H1 (cell line): ENCODE results near the gene MIOX. TPM values are rescaled to one million over a fixed set of nuclear protein-coding genes. Genes with fewer than 3 reads are reported as not detected.
A peak's percentile ranks its signal among the peaks of the same experiment; 100 is the strongest.

Source experiments
- CTCF ChIA-PET: fragments of 300-600 bp; sonication (Branson Sonifier 250); formaldehyde crosslinking; loops from one replicate; lab custom pipeline; 2021; ENCODE audit not compliant: partially characterized antibody; lab: Charles Lee
- POLR2A ChIA-PET: fragments of 300-600 bp; sonication (Branson Sonifier 250); formaldehyde crosslinking; loops from one replicate; lab custom pipeline; 2021; ENCODE audit warnings: inconsistent platforms; ENCODE audit not compliant: partially characterized antibody; lab: Charles Lee
- DNase-seq, 2 experiments: peaks; one replicate each; pipeline versions ENCODE4 v3.0.0 to v3.0.0-alpha.2; 2010 to 2022; ENCODE audit warnings: low spot score in 2 of 2, low read depth in 1 of 2, mixed read lengths in 1 of 2
- FAIRE-seq: peaks from 2 replicates; lab custom pipeline; 2011; peaks lifted over from hg19 to GRCh38; lab: Jason Lieb, UNC
- H2AFZ ChIP-seq: 2 replicates; pipeline ENCODE4 v1.8.1; 2012; ENCODE audit warnings: low read length, inconsistent platforms
- H2AK5ac ChIP-seq: 2 replicates; pipeline ENCODE4 v1.6.1; 2013; ENCODE audit warnings: low read depth, low read length
- H2BK120ac ChIP-seq: replicated peaks from 2 replicates; pipeline ENCODE3; 2013; ENCODE audit warnings: low read depth, low read length, inconsistent platforms
- H2BK12ac ChIP-seq: 2 replicates; pipeline ENCODE4 v1.6.1; 2013; ENCODE audit warnings: low read depth, low read length
- H2BK15ac ChIP-seq: 2 replicates; pipeline ENCODE4 v1.6.1; 2013; ENCODE audit warnings: low read length
- H2BK20ac ChIP-seq: 2 replicates; pipeline ENCODE4 v1.6.1; 2013; ENCODE audit warnings: low read length
- H2BK5ac ChIP-seq: 2 replicates; pipeline ENCODE4 v1.6.1; 2013; ENCODE audit warnings: low read depth, low read length
- H3K14ac ChIP-seq: 2 replicates; pipeline ENCODE4 v1.6.1; 2013; ENCODE audit warnings: inconsistent platforms; ENCODE audit not compliant: insufficient read length
- H3K18ac ChIP-seq: 2 replicates; pipeline ENCODE4 v1.6.1; 2013; ENCODE audit warnings: low read length; ENCODE audit errors: extremely low read depth
- H3K23ac ChIP-seq: 2 replicates; pipeline ENCODE4 v1.6.1; 2013; ENCODE audit warnings: inconsistent platforms; ENCODE audit not compliant: insufficient read length
- H3K23me2 ChIP-seq: 2 replicates; pipeline ENCODE4 v1.6.1; 2013; ENCODE audit warnings: low read depth, low read length
- H3K27ac ChIP-seq: 2 replicates; pipeline ENCODE4 v1.6.1; 2011; ENCODE audit warnings: low read depth, low read length, inconsistent platforms
- H3K27me3 ChIP-seq, 4 experiments: replicated peaks in 1 of 4; 1 replicate in 1 of 4; 2 replicates in 3 of 4; pipeline versions ENCODE4 v1.6.1 to v1.8.1; 2011 to 2013; ENCODE audit warnings: low read length in 3 of 4, mild to moderate bottlenecking in 3 of 4, inconsistent platforms in 2 of 4, mixed read lengths in 2 of 4, moderate library complexity in 1 of 4; ENCODE audit not compliant: control insufficient read depth in 3 of 4, insufficient read depth in 3 of 4; ENCODE audit errors: extremely low read depth in 1 of 4
- H3K36me3 ChIP-seq, 4 experiments: 2 replicates each; pipeline versions ENCODE4 v1.6.1 to v1.8.1; 2011 to 2013; ENCODE audit warnings: mild to moderate bottlenecking in 4 of 4, low read length in 3 of 4, moderate library complexity in 2 of 4, control low read depth in 1 of 4, inconsistent platforms in 1 of 4; ENCODE audit not compliant: insufficient read depth in 4 of 4, control insufficient read depth in 2 of 4
- H3K4ac ChIP-seq: replicated peaks from 2 replicates; pipeline ENCODE3; 2013; ENCODE audit warnings: low read length, low read depth, mixed read lengths, inconsistent platforms; ENCODE audit not compliant: insufficient read length
- H3K4me1 ChIP-seq, 4 experiments: replicated peaks in 1 of 4; 1 replicate in 1 of 4; 2 replicates in 3 of 4; pipeline versions ENCODE4 v1.6.1 to v1.8.1; 2011 to 2013; ENCODE audit warnings: low read length in 3 of 4, inconsistent platforms in 2 of 4, mixed read lengths in 1 of 4; ENCODE audit not compliant: insufficient read depth in 4 of 4, control insufficient read depth in 3 of 4
- H3K4me2 ChIP-seq, 2 experiments: 2 replicates each; pipeline versions ENCODE4 v1.6.1 to v1.8.1; 2011 to 2013; ENCODE audit warnings: low read depth in 2 of 2, low read length in 2 of 2, control low read depth in 1 of 2, inconsistent platforms in 1 of 2, mild to moderate bottlenecking in 1 of 2; ENCODE audit not compliant: insufficient read depth in 1 of 2
- H3K4me3 ChIP-seq, 4 experiments: fragments of 200-600, 300-600 bp in 1 of 4; sonication (generic), shearing (Covaris generic), sonication (Bioruptor Twin) in 1 of 4; 2 replicates each; pipeline versions ENCODE4 v1.5.1 to v1.8.1; 2011 to 2016; ENCODE audit warnings: low read length in 4 of 4, low read depth in 3 of 4, control low read depth in 2 of 4, inconsistent platforms in 2 of 4, mild to moderate bottlenecking in 2 of 4, mixed read lengths in 1 of 4, moderate library complexity in 1 of 4; ENCODE audit not compliant: insufficient read depth in 2 of 4; ENCODE audit errors: extremely low read depth in 1 of 4
- H3K56ac ChIP-seq: replicated peaks from 2 replicates; pipeline ENCODE3; 2013; ENCODE audit warnings: low read depth, mild to moderate bottlenecking, mixed read lengths, low read length, inconsistent platforms; ENCODE audit not compliant: insufficient read length
- H3K79me1 ChIP-seq: 2 replicates; pipeline ENCODE4 v1.6.1; 2013; ENCODE audit warnings: low read depth, low read length, control low read depth
- H3K79me2 ChIP-seq, 2 experiments: 2 replicates each; pipeline versions ENCODE4 v1.6.1 to v1.8.1; 2012 to 2013; ENCODE audit warnings: low read length in 2 of 2, mild to moderate bottlenecking in 2 of 2, inconsistent platforms in 1 of 2; ENCODE audit not compliant: insufficient read depth in 2 of 2, control insufficient read depth in 1 of 2
- H3K9ac ChIP-seq, 4 experiments: replicated peaks in 1 of 4; 1 replicate in 1 of 4; 2 replicates in 3 of 4; pipeline versions ENCODE4 v1.6.1 to v1.8.1; 2011 to 2013; ENCODE audit warnings: low read depth in 3 of 4, low read length in 3 of 4, control low read depth in 2 of 4, mild to moderate bottlenecking in 2 of 4, moderate library complexity in 2 of 4, inconsistent platforms in 1 of 4; ENCODE audit errors: extremely low read depth in 1 of 4
- H3K9me3 ChIP-seq, 2 experiments: 2 replicates each; pipeline versions ENCODE4 v1.6.1 to v1.8.1; 2012 to 2013; ENCODE audit warnings: mild to moderate bottlenecking in 2 of 2, moderate library complexity in 2 of 2, control low read depth in 1 of 2, inconsistent platforms in 1 of 2, low read depth in 1 of 2, low read length in 1 of 2, mixed read lengths in 1 of 2; ENCODE audit not compliant: insufficient read depth in 2 of 2
- H4K20me1 ChIP-seq, 2 experiments: replicated peaks in 1 of 2; 2 replicates each; pipeline versions ENCODE3 to v1.8.1; 2011 to 2013; ENCODE audit warnings: inconsistent platforms in 2 of 2, low read length in 2 of 2, mild to moderate bottlenecking in 1 of 2; ENCODE audit not compliant: insufficient read depth in 2 of 2, control insufficient read depth in 1 of 2
- H4K5ac ChIP-seq: 2 replicates; pipeline ENCODE4 v1.6.1; 2013; ENCODE audit warnings: low read length, low read depth, mixed read lengths, inconsistent platforms; ENCODE audit not compliant: insufficient read length
- H4K8ac ChIP-seq: 2 replicates; pipeline ENCODE4 v1.8.0; 2013; ENCODE audit warnings: mild to moderate bottlenecking, moderate library complexity, low read length, inconsistent platforms; ENCODE audit not compliant: insufficient read depth; ENCODE audit errors: extremely low read depth
- H4K91ac ChIP-seq: replicated peaks from 2 replicates; pipeline ENCODE3; 2013; ENCODE audit warnings: low read length, mixed read lengths, inconsistent platforms; ENCODE audit not compliant: insufficient read length
- CEBPB ChIP-seq: IDR thresholded peaks from 2 replicates; pipeline ENCODE4 v1.6.1; 2012; ENCODE audit warnings: low read depth, low read length
- CREB1 ChIP-seq: IDR thresholded peaks from 2 replicates; pipeline ENCODE4 v1.6.1; 2012; ENCODE audit warnings: inconsistent platforms
- EGR1 ChIP-seq: IDR thresholded peaks from 2 replicates; pipeline ENCODE4 v1.6.1; 2011; ENCODE audit warnings: low read depth, low read length, borderline replicate concordance
- JUN ChIP-seq: IDR thresholded peaks from 2 replicates; pipeline ENCODE4 v1.6.1; 2011; ENCODE audit warnings: low read depth, mild to moderate bottlenecking, improper control_type of control experiment, low read length
- KDM5A ChIP-seq: fragments of 200-600 bp; IDR thresholded peaks from 2 replicates; pipeline ENCODE4 v1.7.1; 2012; ENCODE audit warnings: mild to moderate bottlenecking, low read length, inconsistent platforms, mixed read lengths
- POLR2AphosphoS5 ChIP-seq: IDR thresholded peaks from 2 replicates; pipeline ENCODE4 v1.6.1; 2011; ENCODE audit warnings: low read depth, low read length
- SP1 ChIP-seq: IDR thresholded peaks from 2 replicates; pipeline ENCODE4 v1.6.1; 2011; ENCODE audit warnings: low read depth, low read length
- SP2 ChIP-seq: IDR thresholded peaks from 2 replicates; pipeline ENCODE4 v1.6.1; 2012; ENCODE audit warnings: mild to moderate bottlenecking, low read length, inconsistent platforms
- SUZ12 ChIP-seq: fragments of 200-600 bp; sonication (generic); IDR thresholded peaks from 2 replicates; pipeline ENCODE4 v1.6.1; 2012; ENCODE audit warnings: mild to moderate bottlenecking, inconsistent platforms, low read length, moderate library complexity, mixed read lengths
- TBP ChIP-seq: IDR thresholded peaks from 2 replicates; pipeline ENCODE4 v1.6.1; 2011; ENCODE audit warnings: low read depth, low read length, improper control_type of control experiment
- WGBS, 2 experiments: shearing (Covaris generic) in 1 of 2; methylation state at CpG; one replicate each; pipeline versions ENCODE4 v1.1.6 to v1.1.7; 2013 to 2015; ENCODE audit warnings: low lambda C conversion rate in 2 of 2, mixed read lengths in 2 of 2, inconsistent platforms in 1 of 2, low coverage in 1 of 2, missing lambda C conversion rate in 1 of 2; ENCODE audit not compliant: insufficient replicate concordance in 2 of 2, insufficient coverage in 1 of 2, insufficient read length in 1 of 2; ENCODE audit errors: extremely low coverage in 1 of 2, missing lambda C conversion rate in 1 of 2; 5-methylcytosine and 5-hydroxymethylcytosine counted together
- polyA plus RNA-seq, 7 experiments: library from polyadenylated mRNA; depleted of rRNA in 3 of 7; stranded (reverse) in 5 of 7; unstranded in 2 of 7; fragments of >200 nt in 5 of 7; fragments of 200-250 nt in 2 of 7; gene quantifications; 1 replicate in 5 of 7; 2 replicates in 1 of 7; 4 replicates in 1 of 7; pipeline versions ENCODE4 v1.2.1 to v1.2.3, GENCODE V29; 2011 to 2013; ENCODE audit warnings: missing spikeins in 2 of 7, mixed read lengths in 2 of 7
- total RNA-seq: library from RNA; stranded (reverse); fragmentation: NEBNext Ultra II Directional; extraction: Animal tissue kit (Norgen Biotek cat#: 25700); gene quantifications from 2 replicates; pipeline ENCODE4 v1.2.1, GENCODE V29; 2021

Gene MIOX
- total and polyA plus RNA-seq, 2 of the 8 experiments (the other 6 are each of a cell fraction or from before 2014, with no cell fraction given), result 0.30 to 0.32 TPM

DNA sequence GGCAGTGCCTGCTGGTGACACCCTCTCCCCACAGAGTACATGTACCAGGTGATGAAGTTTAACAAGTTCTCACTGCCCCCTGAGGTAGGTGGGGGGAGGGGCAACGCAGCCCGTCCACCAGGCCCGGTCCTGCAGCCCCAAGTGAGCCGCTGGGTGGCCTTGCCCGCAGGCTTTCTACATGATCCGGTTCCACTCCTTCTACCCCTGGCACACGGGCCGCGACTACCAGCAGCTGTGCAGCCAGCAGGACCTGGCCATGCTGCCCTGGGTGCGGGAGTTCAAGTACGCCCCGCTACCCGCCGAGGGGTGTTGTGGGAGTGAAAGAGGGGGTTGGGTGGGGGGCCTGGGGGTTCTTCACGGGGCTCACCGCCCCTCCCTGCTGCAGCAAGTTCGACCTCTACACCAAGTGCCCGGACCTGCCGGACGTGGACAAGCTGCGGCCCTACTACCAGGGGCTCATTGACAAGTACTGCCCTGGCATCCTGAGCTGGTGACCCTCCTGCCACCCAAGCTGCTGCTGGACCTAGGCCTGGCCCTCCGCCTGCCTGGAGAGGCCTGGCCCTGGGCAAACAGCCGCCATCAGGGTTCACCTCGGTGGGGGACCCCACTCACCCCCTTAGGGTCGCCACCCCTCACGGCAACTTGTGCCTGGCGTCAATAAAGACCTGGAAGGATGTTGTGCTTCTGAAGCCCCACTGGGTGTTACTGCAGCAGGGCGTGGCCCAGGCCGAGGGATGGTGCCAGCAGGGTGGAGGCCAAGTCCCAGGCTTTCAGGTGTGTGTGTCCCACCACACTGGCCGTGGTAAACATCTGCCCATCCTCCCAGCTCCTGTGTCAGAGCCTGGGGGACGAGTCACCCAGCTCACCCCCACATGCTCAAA lies 2.9 kb downstream of the MIOX start:
- Histone ChIP-seq H2AFZ (no peak overlapping the region), H3K4me1 (no peaks in the 10 kb centered on the region; a peak in 1 of 7 replicates), H4K20me1 (no peaks in the 10 kb centered on the region), H2BK12ac (no peak overlapping the region), H2AK5ac (no peak overlapping the region), H3K4me2 (no peak overlapping the region), H3K18ac (no peak overlapping the region), H4K5ac (no peak overlapping the region), H3K9me3 (no peaks in the 10 kb centered on the region), H2BK20ac (no peak overlapping the region), H2BK120ac (no peak overlapping the region), H3K14ac (no peak overlapping the region), H4K8ac (peak overlapping the region; percentile 68), H3K23ac (no peak overlapping the region), H3K9ac (no peak overlapping the region), H3K23me2 (no peaks in the 10 kb centered on the region), H3K4me3 (no peak overlapping the region), H2BK15ac (no peak overlapping the region), H3K79me2 (no peaks in the 10 kb centered on the region), H4K91ac (no peak overlapping the region), H3K56ac (no peak overlapping the region), H2BK5ac (no peak overlapping the region), H3K4ac (no peak overlapping the region), H3K27ac (no peak overlapping the region), H3K36me3 (no peaks in the 10 kb centered on the region), H3K27me3 (peaks cover 0 to 2% (median 0%) of the 10 kb centered on the region in 4 experiments; a peak in 1 of 7 replicates), H3K79me1 (no peaks in the 10 kb centered on the region)
- ChIA-PET POLR2A (interaction anchor here (0.8 kb wide), 1 partner anchor 8 kb away, joined by 5 read pairs; no protein-coding TSS in a partner anchor), CTCF (interaction anchor here (0.7 to 1.5 kb wide), 4 partner anchors 8 to 85 kb away, joined by 3 to 7 read pairs (median 4); no protein-coding TSS in a partner anchor)
- 90% methylated on average over 28 of the region's 31 CpGs; no CpG with 5 or more reads in 1 of the 2 experiments for WGBS, 2 experiments
- peak in 1 of 2 experiments; percentile 46 for DNase-seq
- no peak for FAIRE-seq
- no peak for TF ChIP-seq CEBPB
- no peak for TF ChIP-seq EGR1
- no peak for TF ChIP-seq POLR2AphosphoS5
- no peak for TF ChIP-seq SP1
- TF ChIP-seq KDM5A, result no peak
- no peak for TF ChIP-seq JUN
- no peak for TF ChIP-seq TBP
- no peak for TF ChIP-seq SP2
- no peak for TF ChIP-seq CREB1
- no peak for TF ChIP-seq SUZ12
